GM12892 (cell line): ENCODE results near the gene NLGN2.

Experiments used
- DNase-seq: peaks from one replicate; pipeline ENCODE4 v3.0.0; 2011; ENCODE audit not compliant: insufficient read length
- FAIRE-seq: peaks from 2 replicates; lab custom pipeline; 2011; peaks lifted over from hg19 to GRCh38; lab: Jason Lieb, UNC
- POLR2A ChIP-seq: IDR thresholded peaks from 2 replicates; pipeline ENCODE4 v1.6.1; 2011; ENCODE audit warnings: low read depth, low read length, control low read depth
- POLR2AphosphoS5 ChIP-seq: IDR thresholded peaks from 2 replicates; pipeline ENCODE4 v1.6.1; 2011; ENCODE audit warnings: low read depth, low read length, control low read depth
- TAF1 ChIP-seq: IDR thresholded peaks from 2 replicates; pipeline ENCODE4 v1.6.1; 2011; ENCODE audit warnings: low read depth, mild to moderate bottlenecking, control low read depth, low read length, borderline replicate concordance

The NLGN2 gene

DNA sequence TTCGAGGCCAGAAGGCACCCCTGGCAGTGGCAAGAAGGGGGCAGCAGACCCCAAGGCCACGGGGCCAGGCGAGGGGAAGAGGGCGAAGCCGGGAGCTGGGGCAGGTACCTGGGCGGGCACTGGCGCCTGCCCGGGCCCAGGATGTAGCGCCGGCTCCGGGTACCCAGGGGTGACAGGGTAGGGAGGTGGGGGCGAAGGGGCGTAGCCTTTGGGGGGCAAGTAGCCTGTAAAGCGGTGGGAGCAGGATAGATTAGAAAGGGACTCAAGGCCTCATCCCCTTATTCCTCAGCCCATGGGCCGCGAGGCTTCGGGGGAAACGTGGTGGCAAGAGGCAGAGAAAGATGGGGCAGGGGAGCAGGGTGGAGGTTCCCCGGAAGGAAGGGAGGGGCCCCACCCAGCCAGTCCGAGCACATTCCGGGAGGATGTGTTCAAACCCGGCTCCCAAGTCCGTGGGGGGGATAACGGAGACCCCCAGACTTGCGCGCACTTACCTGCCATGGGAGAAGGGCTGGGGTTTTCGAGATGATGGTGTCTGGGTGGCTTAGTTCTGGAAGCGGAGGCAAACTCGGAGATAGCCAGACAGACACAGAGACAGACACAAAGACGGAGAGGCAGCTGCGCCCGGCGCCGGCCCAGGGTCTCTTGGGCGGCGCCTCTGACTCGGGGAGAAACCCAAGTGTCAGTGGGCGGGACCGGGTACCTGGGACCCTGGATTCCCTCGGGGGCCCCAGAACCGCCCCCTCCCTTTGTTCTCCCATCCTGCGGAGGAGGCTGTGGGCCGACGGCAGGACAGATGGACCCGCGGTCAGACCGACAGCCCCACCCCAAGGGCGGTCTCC lies 13.8 kb upstream of the NLGN2 start:
- peak; percentile 63 for DNase-seq
- peak; percentile 9 for FAIRE-seq
- TF ChIP-seq POLR2AphosphoS5 (no peak), TAF1 (no peak), POLR2A (no peak)

DNA sequence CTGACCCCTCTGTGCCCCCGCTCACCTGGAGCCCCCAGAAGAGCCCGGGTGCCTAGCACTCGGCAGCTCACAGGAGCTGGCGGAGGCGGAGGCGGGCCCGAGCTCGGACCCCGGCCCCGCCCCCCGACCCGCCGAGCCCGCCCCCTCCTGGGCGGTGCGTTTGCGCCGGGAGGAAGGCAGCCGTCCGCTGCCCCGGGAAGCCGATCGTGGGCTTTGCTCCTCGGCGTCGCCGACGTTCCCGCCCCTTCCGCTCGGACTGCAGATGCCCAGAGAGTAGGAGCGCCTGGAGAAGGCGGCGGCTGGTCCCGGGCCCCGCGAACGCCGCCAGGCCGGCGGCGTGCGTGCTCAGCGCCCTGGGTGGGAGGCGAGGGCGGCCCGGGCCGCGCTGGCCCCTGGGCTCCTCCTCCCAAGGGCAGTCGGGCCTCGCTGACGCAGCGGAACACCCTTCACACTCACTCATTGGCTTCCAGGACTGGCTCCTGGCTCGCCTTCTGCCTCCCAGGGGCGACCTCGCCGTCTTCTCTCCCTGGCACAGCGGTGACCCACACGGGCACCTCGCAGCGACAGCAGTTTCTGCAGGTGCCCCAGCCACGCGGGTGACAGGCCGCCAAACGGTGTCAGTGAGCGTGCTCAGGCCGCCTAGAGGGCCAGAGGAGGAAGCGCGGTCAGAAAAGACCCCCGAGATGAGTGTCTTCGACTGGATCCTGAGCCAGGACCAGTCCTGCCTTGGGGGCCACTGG lies 13.0 kb upstream of the NLGN2 start, which contains the start of gene PLSCR3:
Gene PLSCR3, minus strand, starts transcription at position 74 of the 740 bp plus-strand sequence. CDS start 415 bp downstream, outside the sequence.
- TF ChIP-seq TAF1, result no peak
- TF ChIP-seq POLR2AphosphoS5, result no peak
- peak; percentile 57; the same call in 1 of the 2 replicates for TF ChIP-seq POLR2A
- DNase-seq (peak; percentile 97), FAIRE-seq (peak; percentile 94)

DNA sequence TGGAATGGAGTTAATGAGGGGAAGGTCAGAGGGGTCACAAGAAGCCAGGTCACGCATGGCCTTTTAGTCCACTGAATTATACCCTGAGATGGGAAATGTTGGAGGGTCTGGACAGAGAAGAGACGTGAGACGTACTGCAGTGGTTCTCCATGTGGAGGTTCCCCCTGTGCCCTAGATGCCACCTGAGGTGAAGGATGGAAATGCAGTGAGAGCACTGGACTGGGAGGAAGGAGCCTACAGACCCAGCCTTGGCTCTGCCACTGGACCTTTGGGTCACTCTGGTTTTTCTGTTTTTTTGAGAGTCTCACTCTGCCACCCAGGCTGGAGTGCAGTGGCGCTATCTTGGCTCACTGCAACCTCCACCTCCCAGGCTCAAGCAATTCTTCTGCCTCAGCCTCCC lies 11.5 kb upstream of the NLGN2 start:
- TF ChIP-seq POLR2A, result no peak
- no peak for TF ChIP-seq TAF1
- TF ChIP-seq POLR2AphosphoS5, result no peak
- FAIRE-seq (no peak), DNase-seq (no peak)

DNA sequence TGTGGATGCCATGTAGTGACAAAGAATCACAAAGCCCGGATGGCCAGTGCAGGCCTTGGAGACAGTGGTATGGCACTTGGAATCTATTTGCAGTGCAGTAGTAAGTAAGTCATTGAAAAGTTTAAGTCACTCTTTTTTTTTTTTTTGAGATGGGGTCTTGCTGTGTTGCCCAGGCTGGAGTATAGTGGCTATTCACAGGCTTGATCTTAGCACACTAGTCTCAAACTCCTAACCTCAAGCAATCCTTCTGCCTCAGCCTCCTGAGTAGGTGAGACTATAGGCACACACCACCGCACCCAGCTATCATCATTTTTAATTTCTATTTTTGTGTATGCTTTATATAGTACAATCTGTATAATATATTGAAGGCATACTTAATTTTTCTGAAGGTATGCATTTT lies 9.0 kb upstream of the NLGN2 start:
- TF ChIP-seq TAF1 (no peak), POLR2A (no peak), POLR2AphosphoS5 (no peak)
- no peak for FAIRE-seq

DNA sequence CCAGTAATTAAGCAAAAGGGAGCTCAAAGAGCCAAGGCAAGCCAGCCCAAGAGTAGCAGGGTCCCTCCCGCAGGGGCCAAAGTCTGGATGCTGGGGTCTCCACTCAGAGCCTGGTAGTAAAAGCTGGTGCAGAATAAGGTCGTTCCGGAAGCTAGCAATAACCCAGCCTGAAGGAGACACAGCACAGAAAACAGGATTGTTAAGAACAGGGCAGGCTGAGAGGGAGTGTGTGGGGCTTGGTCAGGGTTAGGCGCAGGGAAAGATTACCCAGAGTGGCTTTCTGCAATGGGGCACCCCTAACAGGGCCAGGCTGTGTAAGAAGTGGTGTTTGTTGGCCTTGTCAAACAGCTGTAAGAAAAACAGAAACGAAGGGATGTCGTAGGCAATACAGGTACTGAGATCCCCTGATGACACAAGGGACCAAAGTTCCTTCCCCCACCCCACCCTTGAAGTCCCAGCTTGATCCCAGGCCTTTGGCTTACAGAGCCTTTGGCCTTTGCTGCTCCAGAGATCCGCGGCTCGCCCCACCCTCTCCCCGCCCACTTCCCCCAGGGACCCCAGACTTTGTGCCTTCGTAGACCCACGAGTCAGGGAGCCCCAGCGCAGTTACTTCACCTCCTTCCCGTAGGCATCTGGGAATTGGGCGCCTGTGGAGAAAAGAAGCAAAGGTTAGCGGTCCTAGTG lies 4.5 kb upstream of the NLGN2 start:
- DNase-seq (no peak), FAIRE-seq (peak; percentile 66)
- TF ChIP-seq POLR2AphosphoS5 (no peak), TAF1 (no peak), POLR2A (no peak)

More for the DNA sequence above, 9.0 kb upstream of the NLGN2 start:
- no peak for DNase-seq

DNA sequence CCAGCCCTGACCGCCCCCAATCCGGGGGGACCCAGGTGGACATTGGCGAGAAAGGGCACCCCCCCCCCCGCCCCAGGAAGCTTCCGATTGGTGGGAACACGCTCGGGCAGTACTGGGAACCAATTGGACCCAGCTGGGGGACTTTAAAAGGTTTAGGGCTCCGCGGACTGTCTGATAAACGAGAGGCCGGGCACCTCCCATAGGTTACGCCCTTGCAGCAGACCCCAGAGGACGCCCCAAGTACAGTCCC lies 4.0 kb upstream of the NLGN2 start:
- DNase-seq (no peak), FAIRE-seq (no peak)
- TF ChIP-seq TAF1, result no peak
- TF ChIP-seq POLR2AphosphoS5, result no peak
- no peak for TF ChIP-seq POLR2A

DNA sequence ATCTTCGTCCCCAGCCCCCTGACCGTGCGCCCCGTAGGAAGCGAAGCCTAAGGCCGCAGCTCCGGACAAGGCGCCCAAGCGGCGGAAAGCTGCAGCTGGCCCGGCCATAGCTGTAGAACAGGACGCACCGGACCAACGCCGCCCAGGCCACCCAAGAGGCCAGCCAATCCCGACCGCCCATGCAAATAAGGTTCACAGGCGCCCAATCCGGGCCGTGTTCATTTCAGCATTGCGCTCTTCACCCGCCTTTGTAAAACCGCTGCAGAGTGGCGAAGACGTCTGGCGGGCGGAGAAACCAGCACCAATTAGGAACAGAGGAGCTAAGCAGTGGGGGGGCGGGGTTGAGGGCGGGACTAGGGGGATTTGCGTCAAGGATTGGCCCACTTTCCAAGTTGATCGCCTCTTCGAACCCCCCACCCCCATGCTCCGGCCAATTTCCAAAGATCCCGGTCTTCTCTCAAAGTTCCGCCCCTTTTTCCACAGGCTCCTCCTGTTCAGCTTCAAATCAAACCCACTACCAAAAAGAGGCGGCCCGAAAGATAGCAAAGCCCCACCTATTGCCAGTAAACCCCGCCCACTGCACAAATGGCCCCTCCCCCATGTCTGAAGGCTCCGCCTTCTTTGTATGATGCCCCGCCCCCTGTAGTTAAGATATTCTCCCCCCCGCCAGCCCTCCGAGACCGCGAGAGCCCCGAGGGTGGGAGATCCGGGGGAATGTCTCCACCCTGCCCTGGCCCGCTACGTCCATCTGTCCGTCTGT lies 3.5 kb upstream of the NLGN2 start, which contains the start of gene TMEM256:
Gene TMEM256, minus strand, starts transcription at position 121 of the 760 bp plus-strand sequence. Its CDS starts 13 bp downstream, at position 108.
- peak; percentile 99 for FAIRE-seq
- peak; percentile 95 for DNase-seq
- peak; percentile 91 for TF ChIP-seq POLR2AphosphoS5
- peak; percentile 82 for TF ChIP-seq TAF1
- TF ChIP-seq POLR2A, result peak; percentile 94

DNA sequence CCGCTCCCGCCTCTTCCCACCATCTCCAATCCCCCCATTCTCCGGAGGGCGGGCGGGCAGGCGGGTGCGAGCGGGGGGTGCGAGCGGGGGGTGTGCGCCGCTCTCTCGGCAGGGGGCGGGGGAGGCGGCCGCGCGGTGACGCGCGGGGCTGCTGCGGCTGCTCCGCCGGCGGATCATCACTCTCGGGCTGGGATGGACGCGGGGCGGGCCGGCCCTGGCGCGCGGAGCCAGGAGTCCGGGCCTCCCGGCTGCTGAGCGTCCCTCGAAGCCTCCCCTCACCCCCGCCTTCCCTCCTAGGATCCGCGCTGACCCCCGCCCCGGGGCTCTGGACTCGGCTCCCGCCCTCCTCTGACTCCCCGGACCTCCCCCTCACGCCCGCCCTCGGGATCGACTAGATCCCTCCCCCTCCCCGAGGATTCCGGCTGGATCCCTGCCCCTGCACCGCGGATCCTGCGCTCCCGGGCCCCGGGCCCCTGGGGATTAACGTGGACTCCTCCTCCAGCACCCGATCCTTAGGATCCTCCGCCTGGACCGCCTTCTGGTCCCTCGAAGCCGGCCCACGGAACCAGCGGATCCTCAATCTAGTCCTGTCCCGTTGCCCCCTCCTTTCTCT lies 2.8 kb upstream of the NLGN2 start:
- DNase-seq (peak; percentile 54), FAIRE-seq (no peak)
- TF ChIP-seq POLR2A (no peak), TAF1 (no peak), POLR2AphosphoS5 (no peak)

DNA sequence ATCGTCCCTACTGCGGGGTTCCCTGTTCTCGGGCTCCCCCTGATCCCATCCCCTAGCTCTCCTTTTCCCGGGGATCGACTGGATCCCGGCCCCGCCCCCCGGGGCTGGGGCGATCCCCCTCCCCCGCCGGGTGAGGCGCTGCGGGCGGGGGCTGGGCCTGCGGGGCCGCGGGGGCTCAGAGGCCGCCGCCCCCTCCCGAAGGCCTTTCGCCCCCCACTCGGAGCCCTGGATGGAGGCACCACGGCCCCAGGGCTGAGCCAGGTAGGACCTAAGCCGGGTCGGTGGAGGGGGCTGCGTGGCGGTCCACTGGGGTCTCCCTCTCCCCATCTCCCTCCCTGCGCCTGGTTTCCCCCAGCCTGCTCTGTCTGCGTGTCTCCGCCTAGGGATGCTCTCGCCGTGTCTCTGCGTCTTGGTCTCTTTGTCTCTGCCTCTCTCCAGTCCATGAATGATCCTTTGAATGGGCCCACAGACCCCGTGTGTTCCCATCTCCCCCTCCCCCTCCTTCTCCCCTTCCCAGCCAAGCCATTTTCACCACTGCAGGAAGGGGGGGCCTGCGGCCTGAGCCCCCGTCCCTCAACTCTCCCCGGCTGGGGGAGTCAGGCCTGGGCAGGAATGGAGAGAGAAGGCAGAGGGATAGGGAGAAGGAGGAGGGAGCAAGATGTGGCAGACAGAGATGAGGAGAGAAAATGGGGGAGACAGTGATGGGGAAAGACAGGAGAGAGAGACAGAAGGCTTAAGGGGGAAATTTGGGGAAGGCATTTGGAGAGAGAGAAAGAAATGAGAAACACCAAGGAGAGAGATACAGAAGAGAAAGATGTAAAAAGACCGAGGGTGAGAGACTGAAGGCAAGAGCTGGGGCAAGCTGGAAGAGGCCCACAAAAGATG lies 2.1 kb upstream of the NLGN2 start:
- TF ChIP-seq POLR2A (no peak), TAF1 (no peak)
- FAIRE-seq, result no peak
- DNase-seq, result no peak
